Measurements from ENCODE around the gene RAD51AP1.

GRCh38 chr12:4545195-4545594, 6.5 kb downstream of the RAD51AP1 start:
- TF ChIP-seq BHLHE40 (IDR thresholded peaks at IDR 0.05; ENCODE audit: borderline replicate concordance) (no peak), FOXM1 (IDR thresholded peaks at IDR 0.05; ENCODE audit: borderline replicate concordance) (no peak), ZNF384 (IDR thresholded peaks at IDR 0.05) (no peak), FOXA1 (IDR thresholded peaks at IDR 0.05) (no peak), FOXK2 (IDR thresholded peaks at IDR 0.05) (no peak), SP1 (IDR thresholded peaks at IDR 0.05) (no peak), NFRKB (IDR thresholded peaks at IDR 0.05) (no peak), SUZ12 (IDR thresholded peaks at IDR 0.05) (no peak), LEF1 (IDR thresholded peaks at IDR 0.05; ENCODE audit: borderline replicate concordance) (no peak), ELF4 (IDR thresholded peaks at IDR 0.05) (no peak), HDGF (IDR thresholded peaks at IDR 0.05; ENCODE audit: borderline replicate concordance) (no peak)
- TF ChIP-seq, protein P1, sequence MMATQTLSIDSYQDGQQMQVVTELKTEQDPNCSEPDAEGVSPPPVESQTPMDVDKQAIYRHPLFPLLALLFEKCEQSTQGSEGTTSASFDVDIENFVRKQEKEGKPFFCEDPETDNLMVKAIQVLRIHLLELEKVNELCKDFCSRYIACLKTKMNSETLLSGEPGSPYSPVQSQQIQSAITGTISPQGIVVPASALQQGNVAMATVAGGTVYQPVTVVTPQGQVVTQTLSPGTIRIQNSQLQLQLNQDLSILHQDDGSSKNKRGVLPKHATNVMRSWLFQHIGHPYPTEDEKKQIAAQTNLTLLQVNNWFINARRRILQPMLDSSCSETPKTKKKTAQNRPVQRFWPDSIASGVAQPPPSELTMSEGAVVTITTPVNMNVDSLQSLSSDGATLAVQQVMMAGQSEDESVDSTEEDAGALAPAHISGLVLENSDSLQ (IDR thresholded peaks at IDR 0.05), result no peak
